ENCODE data around the gene DAB1. TPM values are rescaled to one million over a fixed set of nuclear protein-coding genes. Genes with fewer than 3 reads are reported as not detected.

The DAB1 gene
- polyA plus RNA-seq, 1 donor from 2014 or later = 11.4 TPM

DNA sequence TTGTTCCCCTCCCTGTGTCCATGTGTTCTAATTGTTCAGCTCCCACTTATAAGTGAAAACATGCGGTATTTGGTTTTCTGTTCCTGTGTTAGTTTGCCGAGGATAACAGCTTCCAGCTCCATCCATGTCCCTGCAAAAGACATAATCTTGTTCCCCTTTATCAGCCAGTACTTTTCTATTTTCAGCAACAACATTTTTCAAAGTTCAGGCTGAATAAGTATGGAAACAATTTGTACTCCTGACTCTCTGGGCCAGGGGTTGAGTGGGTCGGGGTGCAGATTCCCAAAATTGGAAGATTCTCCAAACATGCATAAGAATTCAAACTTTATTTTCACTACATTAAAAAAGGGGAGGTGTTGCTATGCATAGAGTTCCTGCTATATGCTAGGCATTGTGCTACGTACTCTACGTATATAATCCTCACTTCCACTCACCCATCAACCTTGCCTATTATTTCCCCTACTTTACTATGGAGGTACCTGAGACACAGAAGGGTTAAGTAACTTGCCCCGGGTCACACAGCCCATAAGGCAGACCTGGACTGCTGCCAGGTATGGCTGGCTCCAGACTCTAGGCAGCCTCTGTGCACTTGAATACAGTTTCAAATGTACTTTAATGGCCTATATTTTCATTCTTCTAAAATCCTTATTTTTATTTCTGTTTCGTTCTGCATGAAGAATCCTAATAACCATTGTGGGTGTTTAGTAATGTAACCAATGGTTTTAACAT is 341.0 kb downstream of the DAB1 start:
- H3K27ac ChIP-seq (ENCODE audit: low read length) = no peak overlapping the region
- H3K36me3 ChIP-seq (ENCODE audit: insufficient read depth, low read length) = no peaks in the 10 kb centered on the region
- H4K20me1 ChIP-seq (ENCODE audit: insufficient read depth) = no peaks in the 10 kb centered on the region
- no peaks in the 10 kb centered on the region for H3K27me3 ChIP-seq (ENCODE audit: insufficient read depth, low read depth, low read length)
- H2AFZ ChIP-seq (ENCODE audit: low read depth, low read length) = no peak overlapping the region
- no peak overlapping the region for H3K4me2 ChIP-seq (ENCODE audit: low read length)
- no peaks in the 10 kb centered on the region for H3K9me3 ChIP-seq (ENCODE audit: low read length)
- H3K9me2 ChIP-seq (ENCODE audit: insufficient read depth, low read length) = no peaks in the 10 kb centered on the region
- H3K4me3 ChIP-seq (ENCODE audit: low read length) = no peak overlapping the region
- H3K79me2 ChIP-seq (replicated peaks; ENCODE audit: insufficient read depth, low read length) = no peaks in the 10 kb centered on the region
- TF ChIP-seq TAF1 (IDR thresholded peaks at IDR 0.05; ENCODE audit: low read depth) = no peak
- no peak for TF ChIP-seq SMC3 (conservative IDR thresholded peaks at IDR 0.05; ENCODE audit: poor library complexity)
- TF ChIP-seq REST (IDR thresholded peaks at IDR 0.05; ENCODE audit: borderline replicate concordance) = no peak
- no peak for TF ChIP-seq POLR2AphosphoS5 (IDR thresholded peaks at IDR 0.05)
- TF ChIP-seq MXI1 (conservative IDR thresholded peaks at IDR 0.05; ENCODE audit: poor library complexity, severe bottlenecking) = no peak
- TF ChIP-seq RAD21 (conservative IDR thresholded peaks at IDR 0.05) = no peak
- TF ChIP-seq, protein P1, sequence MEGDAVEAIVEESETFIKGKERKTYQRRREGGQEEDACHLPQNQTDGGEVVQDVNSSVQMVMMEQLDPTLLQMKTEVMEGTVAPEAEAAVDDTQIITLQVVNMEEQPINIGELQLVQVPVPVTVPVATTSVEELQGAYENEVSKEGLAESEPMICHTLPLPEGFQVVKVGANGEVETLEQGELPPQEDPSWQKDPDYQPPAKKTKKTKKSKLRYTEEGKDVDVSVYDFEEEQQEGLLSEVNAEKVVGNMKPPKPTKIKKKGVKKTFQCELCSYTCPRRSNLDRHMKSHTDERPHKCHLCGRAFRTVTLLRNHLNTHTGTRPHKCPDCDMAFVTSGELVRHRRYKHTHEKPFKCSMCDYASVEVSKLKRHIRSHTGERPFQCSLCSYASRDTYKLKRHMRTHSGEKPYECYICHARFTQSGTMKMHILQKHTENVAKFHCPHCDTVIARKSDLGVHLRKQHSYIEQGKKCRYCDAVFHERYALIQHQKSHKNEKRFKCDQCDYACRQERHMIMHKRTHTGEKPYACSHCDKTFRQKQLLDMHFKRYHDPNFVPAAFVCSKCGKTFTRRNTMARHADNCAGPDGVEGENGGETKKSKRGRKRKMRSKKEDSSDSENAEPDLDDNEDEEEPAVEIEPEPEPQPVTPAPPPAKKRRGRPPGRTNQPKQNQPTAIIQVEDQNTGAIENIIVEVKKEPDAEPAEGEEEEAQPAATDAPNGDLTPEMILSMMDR (IDR thresholded peaks at IDR 0.05; ENCODE audit: poor library complexity, severe bottlenecking) = no peak
- no peak for TF ChIP-seq EZH2 (IDR thresholded peaks at IDR 0.05; ENCODE audit: borderline replicate concordance, insufficient read depth, low read length, poor library complexity, severe bottlenecking)
- TF ChIP-seq EP300 (conservative IDR thresholded peaks at IDR 0.05; ENCODE audit: poor library complexity, severe bottlenecking) = no peak
- H3F3A ChIP-seq (ENCODE audit: insufficient read depth, low read length, poor library complexity, severe bottlenecking) = no peaks in the 10 kb centered on the region
- no peak overlapping the region for H3K9ac ChIP-seq (ENCODE audit: low read length)

DNA sequence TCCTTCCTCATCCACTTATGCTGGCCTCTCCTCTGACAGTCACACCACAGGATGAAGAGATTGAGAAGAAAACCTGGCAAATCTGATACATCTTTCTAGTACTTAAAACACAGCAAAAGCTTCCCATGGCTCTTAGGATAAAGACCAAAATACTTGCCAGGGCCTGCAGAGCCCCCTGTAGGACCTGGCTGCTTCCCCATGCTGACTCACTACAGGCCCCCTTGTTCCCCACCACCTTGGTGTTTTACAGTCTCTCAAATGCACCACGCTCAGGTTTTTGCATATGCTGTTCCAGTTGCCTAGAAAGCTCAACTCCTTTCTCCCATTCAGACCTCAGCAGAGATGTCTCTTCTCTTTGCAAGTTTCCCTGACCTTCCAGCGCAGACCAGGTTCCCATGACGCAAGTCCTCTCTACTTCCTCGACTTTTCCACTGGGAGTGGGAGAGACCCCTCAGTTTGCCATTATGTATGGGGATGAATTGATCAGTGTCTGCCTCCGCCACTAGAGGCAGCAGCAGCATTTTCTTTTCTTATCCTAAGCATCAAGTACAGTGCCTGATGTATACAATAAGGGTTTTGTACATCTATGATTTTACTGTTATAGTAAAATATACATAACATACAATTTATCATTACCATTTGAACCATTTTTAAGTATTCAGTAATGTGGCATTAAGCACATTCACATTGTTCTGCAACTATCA is 344.3 kb downstream of the DAB1 start:
- Histone ChIP-seq H4K20me1 (ENCODE audit: insufficient read depth) (no peaks in the 10 kb centered on the region), H3K9me2 (ENCODE audit: insufficient read depth, low read length) (no peaks in the 10 kb centered on the region), H3F3A (ENCODE audit: insufficient read depth, low read length, poor library complexity, severe bottlenecking) (no peaks in the 10 kb centered on the region), H3K4me3 (ENCODE audit: low read length) (no peak overlapping the region), H3K27ac (ENCODE audit: low read length) (no peak overlapping the region), H3K79me2 (replicated peaks; ENCODE audit: insufficient read depth, low read length) (no peaks in the 10 kb centered on the region), H3K9ac (ENCODE audit: low read length) (no peak overlapping the region), H3K36me3 (ENCODE audit: insufficient read depth, low read length) (no peaks in the 10 kb centered on the region), H3K27me3 (ENCODE audit: insufficient read depth, low read depth, low read length) (no peaks in the 10 kb centered on the region), H3K4me2 (ENCODE audit: low read length) (no peak overlapping the region), H2AFZ (ENCODE audit: low read depth, low read length) (no peak overlapping the region), H3K9me3 (ENCODE audit: low read length) (no peaks in the 10 kb centered on the region)
- TF ChIP-seq RAD21 (conservative IDR thresholded peaks at IDR 0.05) = no peak
- no peak for TF ChIP-seq POLR2AphosphoS5 (IDR thresholded peaks at IDR 0.05)
- TF ChIP-seq SMC3 (conservative IDR thresholded peaks at IDR 0.05; ENCODE audit: poor library complexity) = no peak
- TF ChIP-seq REST (IDR thresholded peaks at IDR 0.05; ENCODE audit: borderline replicate concordance) = no peak
- TF ChIP-seq, protein P1 (IDR thresholded peaks at IDR 0.05; ENCODE audit: poor library complexity, severe bottlenecking) = peak; percentile 26
- TF ChIP-seq TAF1 (IDR thresholded peaks at IDR 0.05; ENCODE audit: low read depth) = no peak
- TF ChIP-seq EP300 (conservative IDR thresholded peaks at IDR 0.05; ENCODE audit: poor library complexity, severe bottlenecking) = no peak
- no peak for TF ChIP-seq MXI1 (conservative IDR thresholded peaks at IDR 0.05; ENCODE audit: poor library complexity, severe bottlenecking)
- TF ChIP-seq EZH2 (IDR thresholded peaks at IDR 0.05; ENCODE audit: borderline replicate concordance, insufficient read depth, low read length, poor library complexity, severe bottlenecking) = no peak

Data from neural cell (in vitro differentiated cells).